RWPE2 (cell line): ENCODE results near the gene ABHD8.

Experiments used
- ATAC-seq: fragments of 200-7000 bp; cut with Tn5 transposase; 3 replicates; pipeline ENCODE4 v1.9.1; 2021; ENCODE audit warnings: low read depth
- DNase-seq: peaks from one replicate; pipeline ENCODE4 v3.0.0-alpha.2; 2020; ENCODE audit warnings: low spot score
- H3K27ac ChIP-seq: fragments of 450-650 bp; 2 replicates; pipeline ENCODE4 v1.5.1; 2017; ENCODE audit warnings: mild to moderate bottlenecking; ENCODE audit not compliant: poor library complexity, severe bottlenecking
- H3K27me3 ChIP-seq: fragments of 250-450 bp; sonication (Bioruptor Pico); 2 replicates; pipeline ENCODE4 v1.5.1; 2021; ENCODE audit warnings: mild to moderate bottlenecking, moderate library complexity; ENCODE audit not compliant: insufficient read depth, poor library complexity, severe bottlenecking
- H3K36me3 ChIP-seq: fragments of 250-450 bp; sonication (Bioruptor Pico); 2 replicates; pipeline ENCODE4 v1.5.1; 2020; ENCODE audit warnings: low read depth, mild to moderate bottlenecking, moderate library complexity
- H3K4me1 ChIP-seq: fragments of 250-450 bp; sonication (Bioruptor Pico); 2 replicates; pipeline ENCODE4 v1.5.1; 2021; ENCODE audit warnings: mild to moderate bottlenecking, moderate library complexity; ENCODE audit not compliant: insufficient read depth, poor library complexity, severe bottlenecking
- H3K4me3 ChIP-seq: fragments of 250-450 bp; sonication (Bioruptor Pico); 2 replicates; pipeline ENCODE4 v1.5.1; 2021; ENCODE audit warnings: mild to moderate bottlenecking, moderate library complexity; ENCODE audit not compliant: severe bottlenecking
- H3K9me3 ChIP-seq: fragments of 250-450 bp; sonication (Bioruptor Pico); 2 replicates; pipeline ENCODE4 v1.5.1; 2021; ENCODE audit warnings: mild to moderate bottlenecking, moderate library complexity; ENCODE audit not compliant: severe bottlenecking
- TF ChIP-seq, protein P1 (sequence below): fragments of 450-650 bp; IDR thresholded peaks from one replicate; pipeline ENCODE4 v1.5.1; 2017; ENCODE audit warnings: mild to moderate bottlenecking, moderate library complexity; ENCODE audit not compliant: poor library complexity, severe bottlenecking

The ABHD8 gene

DNA sequence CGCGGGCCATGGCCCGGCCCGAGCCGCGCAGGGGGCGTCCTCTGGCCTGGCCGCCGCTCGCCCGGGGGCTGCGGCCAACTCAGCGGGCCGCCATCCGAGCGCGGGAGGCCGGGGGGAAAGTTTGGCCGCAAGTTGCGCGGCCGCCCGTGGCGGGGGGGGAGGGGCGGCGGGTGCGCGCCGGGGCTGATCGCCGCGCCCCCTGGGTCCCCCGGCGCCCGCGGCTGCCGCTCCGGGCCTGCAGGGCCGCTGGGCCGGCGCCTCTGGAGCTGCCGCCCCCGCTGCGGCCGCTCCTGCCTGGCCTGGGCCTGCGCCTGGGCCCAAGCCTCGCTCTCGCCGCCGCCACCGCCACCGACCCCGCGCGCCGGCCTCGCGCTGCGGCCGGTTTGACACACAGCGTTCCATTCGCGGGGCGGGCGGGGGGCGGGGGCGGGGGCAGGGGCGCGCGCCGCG is 57.7 kb downstream of the ABHD8 start, which contains the start of gene NR2F6:
TSS of gene NR2F6 (minus strand) at position 385 of the 450 bp plus-strand sequence. CDS start 699 bp downstream, outside the sequence.
- ATAC-seq (no peak), DNase-seq (no peak)
- peaks cover 11% of the 10 kb centered on the region for H3K36me3 ChIP-seq
- H3K27ac ChIP-seq, result peak within 1 kb of the TSS; percentile 84
- peak within 1 kb of the TSS; percentile 77 for H3K4me3 ChIP-seq
- no peaks in the 10 kb centered on the region for H3K27me3 ChIP-seq
- H3K9me3 ChIP-seq, result no peaks in the 10 kb centered on the region
- TF ChIP-seq, protein P1, sequence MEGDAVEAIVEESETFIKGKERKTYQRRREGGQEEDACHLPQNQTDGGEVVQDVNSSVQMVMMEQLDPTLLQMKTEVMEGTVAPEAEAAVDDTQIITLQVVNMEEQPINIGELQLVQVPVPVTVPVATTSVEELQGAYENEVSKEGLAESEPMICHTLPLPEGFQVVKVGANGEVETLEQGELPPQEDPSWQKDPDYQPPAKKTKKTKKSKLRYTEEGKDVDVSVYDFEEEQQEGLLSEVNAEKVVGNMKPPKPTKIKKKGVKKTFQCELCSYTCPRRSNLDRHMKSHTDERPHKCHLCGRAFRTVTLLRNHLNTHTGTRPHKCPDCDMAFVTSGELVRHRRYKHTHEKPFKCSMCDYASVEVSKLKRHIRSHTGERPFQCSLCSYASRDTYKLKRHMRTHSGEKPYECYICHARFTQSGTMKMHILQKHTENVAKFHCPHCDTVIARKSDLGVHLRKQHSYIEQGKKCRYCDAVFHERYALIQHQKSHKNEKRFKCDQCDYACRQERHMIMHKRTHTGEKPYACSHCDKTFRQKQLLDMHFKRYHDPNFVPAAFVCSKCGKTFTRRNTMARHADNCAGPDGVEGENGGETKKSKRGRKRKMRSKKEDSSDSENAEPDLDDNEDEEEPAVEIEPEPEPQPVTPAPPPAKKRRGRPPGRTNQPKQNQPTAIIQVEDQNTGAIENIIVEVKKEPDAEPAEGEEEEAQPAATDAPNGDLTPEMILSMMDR, result no peak
- H3K4me1 ChIP-seq, result peaks cover 42% of the 10 kb centered on the region

DNA sequence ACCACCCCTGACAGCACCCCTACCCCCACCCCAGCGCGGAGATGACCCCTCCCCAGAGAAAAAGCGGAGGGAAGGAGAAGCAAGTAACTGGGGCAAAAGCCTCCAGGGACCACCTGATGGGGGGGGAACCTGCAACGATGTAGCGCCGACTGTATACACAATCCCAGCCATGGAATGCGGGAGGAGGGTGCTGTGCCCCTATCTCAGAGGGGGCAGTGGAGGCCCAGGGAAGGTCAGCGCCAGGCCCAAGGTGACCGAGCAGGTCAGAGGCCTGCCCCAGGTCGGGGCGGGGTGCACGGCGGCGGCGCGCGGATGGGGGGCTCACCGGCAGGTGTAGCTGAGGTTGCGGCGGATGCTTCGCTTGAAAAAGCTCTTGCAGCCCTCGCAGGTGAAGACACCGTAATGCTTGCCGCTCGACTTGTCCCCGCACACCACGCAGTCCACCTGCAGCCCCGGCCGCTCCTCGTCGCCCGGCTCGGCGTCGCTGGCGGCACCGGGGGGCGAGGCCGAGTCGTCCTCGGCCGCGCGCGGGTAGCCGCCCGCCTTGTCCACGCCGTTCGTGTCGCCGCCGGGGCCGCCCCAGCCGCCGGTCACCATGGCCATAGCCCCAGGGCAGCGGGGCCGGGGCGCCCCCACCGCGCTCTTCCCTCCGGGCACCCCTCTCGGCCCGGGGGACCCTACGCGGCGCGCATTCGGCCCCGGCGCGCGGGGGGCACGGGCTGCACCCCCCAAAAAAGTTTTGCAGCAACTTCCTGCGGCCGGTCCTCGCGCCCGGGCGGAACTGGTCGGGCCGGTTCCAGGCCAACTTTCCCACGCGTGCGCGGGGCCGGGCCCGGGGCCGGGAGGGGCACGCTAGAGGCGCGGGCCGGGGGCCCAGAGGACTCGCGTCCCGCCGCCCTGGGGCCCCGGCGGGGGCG is 58.3 kb downstream of the ABHD8 start:
- H3K27me3 ChIP-seq, result no peaks in the 10 kb centered on the region
- TF ChIP-seq, protein P1, result no peak
- no peak for DNase-seq
- H3K9me3 ChIP-seq, result no peaks in the 10 kb centered on the region
- peaks cover 18% of the 10 kb centered on the region for H3K36me3 ChIP-seq
- peak overlapping the region; percentile 84 for H3K27ac ChIP-seq
- peaks cover 41% of the 10 kb centered on the region for H3K4me1 ChIP-seq
- ATAC-seq, result no peak
- H3K4me3 ChIP-seq, result peak overlapping the region; percentile 77

DNA sequence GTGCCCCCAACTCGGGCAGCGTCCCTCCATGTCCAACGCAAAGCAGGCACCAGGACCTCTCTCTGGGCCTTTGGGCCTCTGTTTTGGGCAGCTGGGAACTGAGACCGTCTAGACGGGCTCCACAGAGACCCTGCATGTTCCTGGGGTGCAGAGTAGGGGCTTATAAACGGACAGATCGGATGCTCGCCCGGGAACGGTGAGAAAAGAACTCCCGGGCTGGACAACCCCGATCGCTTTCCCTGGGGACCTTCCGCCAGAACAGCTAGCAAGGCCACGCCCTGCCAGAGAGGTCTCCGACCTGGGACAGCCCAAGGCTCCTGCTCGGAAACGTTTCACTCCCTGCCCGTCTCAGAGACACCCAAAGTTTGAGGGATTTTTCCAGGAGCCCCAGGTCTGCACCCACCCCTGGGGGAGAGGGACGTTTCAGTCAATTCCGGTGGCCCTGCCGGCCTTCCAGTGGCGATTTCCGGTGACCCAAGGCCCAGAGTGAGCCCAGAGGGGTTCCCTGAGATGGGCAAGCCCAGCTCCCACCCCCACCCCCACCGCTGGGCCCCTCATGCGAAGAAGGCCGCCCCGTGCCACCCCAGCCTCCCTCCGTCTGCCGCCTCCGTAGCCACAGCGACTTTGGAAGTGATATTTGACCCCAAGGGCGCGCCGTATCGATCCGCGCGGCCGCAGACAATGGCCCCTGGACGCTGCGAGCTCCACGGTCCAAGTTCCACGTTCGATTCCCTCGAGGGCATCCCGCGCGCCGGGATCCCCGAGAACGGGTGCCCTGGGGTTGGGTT is 59.2 kb downstream of the ABHD8 start:
- Histone ChIP-seq H3K27ac (peak overlapping the region; percentile 84), H3K4me3 (peak overlapping the region; percentile 77), H3K9me3 (no peaks in the 10 kb centered on the region), H3K27me3 (no peaks in the 10 kb centered on the region), H3K4me1 (peaks cover 33% of the 10 kb centered on the region), H3K36me3 (peaks cover 23% of the 10 kb centered on the region)
- ATAC-seq (peak; percentile 47), DNase-seq (no peak)
- TF ChIP-seq, protein P1, result no peak

DNA sequence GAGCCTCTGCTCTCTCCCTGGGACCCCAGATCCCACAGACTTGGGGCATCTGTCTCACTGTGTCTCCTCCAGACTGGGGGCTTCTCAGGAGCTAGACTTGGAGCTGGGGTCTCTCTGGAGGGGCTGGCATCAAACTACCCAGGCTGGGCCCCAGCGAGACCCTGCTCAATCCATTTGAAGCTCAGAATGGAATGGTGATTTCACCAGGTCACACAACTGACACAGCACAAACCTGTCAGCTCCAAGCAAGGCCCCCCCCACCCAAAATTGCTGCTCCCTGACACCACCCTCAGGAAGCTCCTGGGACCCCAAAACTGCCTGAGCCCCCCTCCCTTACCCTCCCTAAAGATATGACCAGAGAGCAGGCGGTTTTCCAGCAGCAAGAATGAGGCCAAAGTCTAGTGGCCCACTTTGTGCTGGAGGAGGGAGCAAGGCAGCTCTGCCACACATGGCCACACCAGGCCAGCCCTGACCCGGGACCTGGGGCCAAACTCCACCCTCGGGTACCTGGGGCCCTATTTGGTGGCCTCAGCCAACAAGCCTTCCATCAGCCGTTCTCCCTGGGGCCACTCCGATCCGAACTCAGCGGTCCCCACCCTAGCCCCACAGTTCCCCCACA is 59.9 kb downstream of the ABHD8 start:
- peaks cover 30% of the 10 kb centered on the region for H3K36me3 ChIP-seq
- peak overlapping the region; percentile 77 for H3K4me3 ChIP-seq
- peak overlapping the region; percentile 84 for H3K27ac ChIP-seq
- ATAC-seq, result no peak; the same call in 2 of the 3 replicates
- DNase-seq, result no peak
- H3K4me1 ChIP-seq, result peaks cover 26% of the 10 kb centered on the region
- no peaks in the 10 kb centered on the region for H3K27me3 ChIP-seq
- no peaks in the 10 kb centered on the region for H3K9me3 ChIP-seq
- TF ChIP-seq, protein P1, result no peak
